Measurements from ENCODE around the gene FOXJ3.

DNA sequence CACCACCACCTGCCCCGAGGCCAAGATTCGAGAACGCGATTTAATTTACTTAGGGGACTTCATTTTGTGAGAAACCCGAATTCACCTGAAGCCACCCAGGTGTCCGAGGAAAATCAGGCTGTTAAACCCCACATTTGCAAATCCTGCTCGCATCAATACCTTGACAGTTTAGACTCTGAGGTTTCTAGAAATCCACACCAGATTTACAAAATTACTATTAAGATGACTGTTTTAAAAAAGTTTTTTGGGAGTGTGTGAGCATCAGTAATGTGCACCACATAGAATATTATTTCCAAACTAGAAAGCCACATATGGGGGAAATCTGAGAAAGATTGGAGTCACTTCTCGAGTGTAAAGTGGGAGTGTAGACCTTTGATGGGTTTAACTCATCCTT is 46.2 kb upstream of the FOXJ3 start:
- TF ChIP-seq, protein P1, sequence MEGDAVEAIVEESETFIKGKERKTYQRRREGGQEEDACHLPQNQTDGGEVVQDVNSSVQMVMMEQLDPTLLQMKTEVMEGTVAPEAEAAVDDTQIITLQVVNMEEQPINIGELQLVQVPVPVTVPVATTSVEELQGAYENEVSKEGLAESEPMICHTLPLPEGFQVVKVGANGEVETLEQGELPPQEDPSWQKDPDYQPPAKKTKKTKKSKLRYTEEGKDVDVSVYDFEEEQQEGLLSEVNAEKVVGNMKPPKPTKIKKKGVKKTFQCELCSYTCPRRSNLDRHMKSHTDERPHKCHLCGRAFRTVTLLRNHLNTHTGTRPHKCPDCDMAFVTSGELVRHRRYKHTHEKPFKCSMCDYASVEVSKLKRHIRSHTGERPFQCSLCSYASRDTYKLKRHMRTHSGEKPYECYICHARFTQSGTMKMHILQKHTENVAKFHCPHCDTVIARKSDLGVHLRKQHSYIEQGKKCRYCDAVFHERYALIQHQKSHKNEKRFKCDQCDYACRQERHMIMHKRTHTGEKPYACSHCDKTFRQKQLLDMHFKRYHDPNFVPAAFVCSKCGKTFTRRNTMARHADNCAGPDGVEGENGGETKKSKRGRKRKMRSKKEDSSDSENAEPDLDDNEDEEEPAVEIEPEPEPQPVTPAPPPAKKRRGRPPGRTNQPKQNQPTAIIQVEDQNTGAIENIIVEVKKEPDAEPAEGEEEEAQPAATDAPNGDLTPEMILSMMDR (conservative IDR thresholded peaks at IDR 0.05; ENCODE audit: low read depth, low read length), result no peak
- no peak for TF ChIP-seq POLR2A (IDR thresholded peaks at IDR 0.05; ENCODE audit: low read depth, low read length)
- no peak for TF ChIP-seq FOS (IDR thresholded peaks at IDR 0.05; ENCODE audit: low read depth, low read length)
- no peak for TF ChIP-seq SMC3 (IDR thresholded peaks at IDR 0.05; ENCODE audit: low read depth, low read length)
- TF ChIP-seq MXI1 (IDR thresholded peaks at IDR 0.05; ENCODE audit: borderline replicate concordance, low read depth, low read length), result no peak
- no peak for TF ChIP-seq RAD21 (IDR thresholded peaks at IDR 0.05; ENCODE audit: low read length)
- no peak for TF ChIP-seq NFE2L2 (IDR thresholded peaks at IDR 0.05; ENCODE audit: low read depth, low read length)
- TF ChIP-seq CEBPB (IDR thresholded peaks at IDR 0.05; ENCODE audit: low read depth, low read length), result no peak
- TF ChIP-seq MAFK (IDR thresholded peaks at IDR 0.05; ENCODE audit: low read depth, low read length), result no peak
- no peak for TF ChIP-seq MAZ (IDR thresholded peaks at IDR 0.05; ENCODE audit: borderline replicate concordance, low read depth, low read length)
- no peak for TF ChIP-seq CHD1 (IDR thresholded peaks at IDR 0.05; ENCODE audit: low read depth, low read length)

All from IMR-90 (cell line).